Measurements from ENCODE around the gene TMEM72.

TMEM72 gene

DNA sequence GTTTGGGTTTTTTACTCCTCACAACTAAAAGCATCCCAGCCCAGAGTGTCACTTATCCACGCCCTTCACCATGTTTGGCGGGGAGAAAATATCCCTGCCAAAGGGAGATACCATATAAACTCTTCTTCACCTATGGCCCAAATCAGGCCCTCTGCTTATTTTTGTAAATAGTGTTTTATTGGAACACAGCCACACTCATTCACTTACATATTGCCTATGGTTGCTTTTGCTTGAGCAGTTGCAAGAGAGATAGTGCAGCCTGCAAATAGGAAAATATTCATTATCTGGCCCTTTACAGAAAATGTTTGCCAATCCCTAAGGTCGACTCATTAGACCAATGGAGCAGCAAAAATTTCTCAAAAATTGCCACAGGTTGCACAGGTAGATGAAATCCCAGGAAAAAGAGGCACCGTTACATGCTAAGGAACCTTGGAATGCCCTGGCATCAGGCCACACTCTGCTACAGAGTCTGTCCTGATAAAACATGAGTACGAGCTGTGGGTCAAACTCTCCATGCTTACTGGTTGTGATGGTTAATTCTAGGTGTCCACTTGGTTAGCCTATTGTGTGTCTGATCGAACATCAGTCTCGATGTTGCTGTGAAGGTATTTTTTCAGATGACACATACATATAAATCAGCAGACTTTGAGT, 40.6 kb downstream of the TMEM72 start:
- no peak overlapping the region for H3K4me3 ChIP-seq (ENCODE audit: low read depth, low read length)
- no peak for DNase-seq (ENCODE audit: low read depth, low spot score)
- in situ Hi-C loops (cut with HindIII; ENCODE audit: low sequenced_read_pairs) = no loop called here
- TF ChIP-seq, protein P1, sequence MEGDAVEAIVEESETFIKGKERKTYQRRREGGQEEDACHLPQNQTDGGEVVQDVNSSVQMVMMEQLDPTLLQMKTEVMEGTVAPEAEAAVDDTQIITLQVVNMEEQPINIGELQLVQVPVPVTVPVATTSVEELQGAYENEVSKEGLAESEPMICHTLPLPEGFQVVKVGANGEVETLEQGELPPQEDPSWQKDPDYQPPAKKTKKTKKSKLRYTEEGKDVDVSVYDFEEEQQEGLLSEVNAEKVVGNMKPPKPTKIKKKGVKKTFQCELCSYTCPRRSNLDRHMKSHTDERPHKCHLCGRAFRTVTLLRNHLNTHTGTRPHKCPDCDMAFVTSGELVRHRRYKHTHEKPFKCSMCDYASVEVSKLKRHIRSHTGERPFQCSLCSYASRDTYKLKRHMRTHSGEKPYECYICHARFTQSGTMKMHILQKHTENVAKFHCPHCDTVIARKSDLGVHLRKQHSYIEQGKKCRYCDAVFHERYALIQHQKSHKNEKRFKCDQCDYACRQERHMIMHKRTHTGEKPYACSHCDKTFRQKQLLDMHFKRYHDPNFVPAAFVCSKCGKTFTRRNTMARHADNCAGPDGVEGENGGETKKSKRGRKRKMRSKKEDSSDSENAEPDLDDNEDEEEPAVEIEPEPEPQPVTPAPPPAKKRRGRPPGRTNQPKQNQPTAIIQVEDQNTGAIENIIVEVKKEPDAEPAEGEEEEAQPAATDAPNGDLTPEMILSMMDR (IDR thresholded peaks at IDR 0.05; ENCODE audit: low read depth, low read length) = no peak

DNA sequence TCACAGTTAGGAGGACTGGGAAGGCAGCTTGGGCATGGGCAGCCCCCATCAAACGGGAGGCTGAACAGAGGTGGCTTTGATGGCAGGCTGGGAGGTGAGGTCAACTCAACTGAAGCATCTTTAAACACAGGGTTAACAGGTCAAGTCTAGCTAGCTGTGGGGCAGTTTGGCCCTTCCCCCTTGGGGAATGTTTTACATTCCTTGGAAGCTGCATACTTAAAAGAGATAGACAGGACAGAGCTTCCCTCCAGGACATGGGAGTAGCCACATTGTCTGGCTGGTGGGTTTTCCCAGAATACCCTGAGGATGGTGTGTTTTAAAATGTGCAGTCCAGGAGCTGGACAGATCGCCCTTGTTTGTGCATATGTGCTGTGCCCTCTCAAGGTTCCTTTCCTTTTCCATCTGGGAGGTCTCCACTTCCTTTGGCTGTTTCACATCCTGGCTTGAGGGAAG, 41.7 kb downstream of the TMEM72 start:
- DNase-seq (ENCODE audit: low read depth, low spot score) = no peak
- in situ Hi-C loops (cut with HindIII; ENCODE audit: low sequenced_read_pairs) = no loop called here
- TF ChIP-seq, protein P1 (IDR thresholded peaks at IDR 0.05; ENCODE audit: low read depth, low read length) = no peak
- H3K4me3 ChIP-seq (ENCODE audit: low read depth, low read length) = no peak overlapping the region

DNA sequence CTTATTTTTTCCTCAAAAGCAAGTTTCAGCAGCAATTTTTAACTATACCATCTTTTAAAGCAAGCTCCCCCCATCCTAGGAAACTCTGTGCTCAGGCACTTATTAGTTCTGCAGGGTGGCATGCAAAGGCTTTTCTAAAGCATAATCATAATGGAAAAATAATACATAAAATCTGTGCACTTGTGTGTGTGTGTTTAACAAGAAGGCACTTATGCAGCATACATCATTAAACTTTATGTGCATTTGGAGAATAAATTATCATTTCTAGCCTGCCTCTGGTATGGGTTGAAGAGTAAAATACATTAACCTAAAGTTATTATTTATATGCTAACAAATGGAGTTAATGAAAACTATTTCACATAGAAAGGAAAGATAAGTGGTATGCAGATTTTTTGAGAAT, 42.9 kb downstream of the TMEM72 start:
- DNase-seq (ENCODE audit: low read depth, low spot score) = no peak
- TF ChIP-seq, protein P1 (IDR thresholded peaks at IDR 0.05; ENCODE audit: low read depth, low read length) = no peak
- in situ Hi-C loops (cut with HindIII; ENCODE audit: low sequenced_read_pairs) = no loop called here
- no peak overlapping the region for H3K4me3 ChIP-seq (ENCODE audit: low read depth, low read length)

DNA sequence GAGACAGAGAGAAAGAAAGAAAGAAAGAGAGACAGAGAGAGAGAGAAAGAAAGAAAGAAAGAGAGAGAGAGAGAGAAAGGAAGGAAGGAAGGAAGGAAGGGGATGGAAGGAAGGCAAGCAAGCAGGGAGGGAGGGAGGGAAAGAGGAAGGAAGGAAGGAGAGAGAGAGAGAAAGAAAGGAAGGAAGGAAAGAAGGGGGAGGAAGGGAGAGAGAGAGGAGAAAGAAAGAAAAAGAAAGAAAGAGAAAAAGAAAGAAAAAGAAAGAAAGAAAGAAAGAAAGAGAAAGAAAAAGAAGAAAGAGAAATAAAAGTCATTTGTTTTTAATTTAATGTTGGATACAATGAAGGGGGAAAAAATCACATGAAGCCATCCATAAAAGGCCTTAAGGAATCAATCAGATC, 43.8 kb downstream of the TMEM72 start:
- no peak overlapping the region for H3K4me3 ChIP-seq (ENCODE audit: low read depth, low read length)
- no peak for DNase-seq (ENCODE audit: low read depth, low spot score)
- in situ Hi-C loops (cut with HindIII; ENCODE audit: low sequenced_read_pairs) = no loop called here
- TF ChIP-seq, protein P1 (IDR thresholded peaks at IDR 0.05; ENCODE audit: low read depth, low read length) = no peak

DNA sequence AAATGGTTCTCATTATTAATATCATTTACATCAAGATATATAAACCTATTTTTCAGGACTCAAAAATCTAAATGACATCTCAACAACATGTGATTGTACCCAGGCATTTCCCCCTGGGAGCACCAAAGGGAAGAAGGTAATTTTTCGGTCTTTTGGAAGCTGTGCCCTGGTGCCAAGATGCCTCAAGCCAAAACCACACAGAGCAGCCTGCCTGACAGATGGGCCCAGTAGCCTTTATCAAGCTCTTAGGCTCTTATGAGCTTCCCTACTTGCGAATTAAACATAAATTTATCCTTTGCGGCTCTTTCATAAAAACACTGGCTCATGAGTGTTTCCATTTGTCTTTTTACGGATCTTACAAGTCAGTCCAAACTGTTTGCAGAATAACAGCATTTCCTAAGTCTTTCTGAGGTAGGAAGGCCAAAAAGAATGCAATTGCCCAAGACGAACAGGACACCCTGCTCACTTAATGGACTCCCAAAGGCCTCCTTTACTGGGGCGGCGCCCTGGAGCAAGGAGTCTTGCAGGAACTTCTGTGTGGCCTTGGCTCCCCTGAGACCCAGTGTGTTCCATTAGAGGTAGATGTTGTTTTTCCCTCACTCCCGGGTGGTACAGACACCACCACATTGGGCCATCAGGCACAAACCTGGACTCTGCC, 44.4 kb downstream of the TMEM72 start:
- in situ Hi-C loops (cut with HindIII; ENCODE audit: low sequenced_read_pairs) = no loop called here
- H3K4me3 ChIP-seq (ENCODE audit: low read depth, low read length) = no peak overlapping the region
- TF ChIP-seq, protein P1 (IDR thresholded peaks at IDR 0.05; ENCODE audit: low read depth, low read length) = no peak
- no peak for DNase-seq (ENCODE audit: low read depth, low spot score)

DNA sequence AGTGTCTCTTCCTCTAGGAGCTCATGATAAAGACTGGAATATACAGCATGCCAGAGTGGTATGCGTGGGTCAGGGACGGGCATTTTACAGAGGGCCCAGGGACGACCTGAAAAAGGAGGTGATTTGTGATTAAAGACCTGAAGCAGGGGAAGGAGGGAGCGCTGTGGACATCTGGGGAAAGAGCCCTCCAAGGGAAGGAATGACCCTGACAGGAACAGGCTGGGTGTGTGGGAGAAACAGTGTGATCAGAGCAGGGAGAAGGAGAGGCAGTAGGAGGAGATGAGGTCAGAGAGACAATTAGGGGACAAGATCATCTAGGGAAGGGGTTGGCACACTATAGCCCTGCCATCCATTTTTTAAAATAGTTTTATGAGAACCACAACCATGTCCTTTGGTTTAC, 45.1 kb downstream of the TMEM72 start:
- TF ChIP-seq, protein P1 (IDR thresholded peaks at IDR 0.05; ENCODE audit: low read depth, low read length) = no peak
- no peak for DNase-seq (ENCODE audit: low read depth, low spot score)
- H3K4me3 ChIP-seq (ENCODE audit: low read depth, low read length) = no peak overlapping the region
- in situ Hi-C loops (cut with HindIII; ENCODE audit: low sequenced_read_pairs) = no loop called here
